GM12864 (cell line): Measurements from ENCODE around the gene DAPK1.

Experiments used
- DNase-seq: peaks from one replicate; pipeline ENCODE4 v3.0.0-alpha.2; 2011; ENCODE audit warnings: low read depth
- H3K4me3 ChIP-seq: 2 replicates; pipeline ENCODE4 v1.5.1; 2011; ENCODE audit warnings: mild to moderate bottlenecking, low read depth, low read length, control low read depth
- TF ChIP-seq, protein P1 (sequence below): IDR thresholded peaks from 2 replicates; pipeline ENCODE4 v1.5.1; 2011; ENCODE audit warnings: low read depth, mild to moderate bottlenecking, moderate library complexity, low read length, control low read depth, inconsistent platforms; ENCODE audit errors: missing control alignments

DAPK1 gene

DNA sequence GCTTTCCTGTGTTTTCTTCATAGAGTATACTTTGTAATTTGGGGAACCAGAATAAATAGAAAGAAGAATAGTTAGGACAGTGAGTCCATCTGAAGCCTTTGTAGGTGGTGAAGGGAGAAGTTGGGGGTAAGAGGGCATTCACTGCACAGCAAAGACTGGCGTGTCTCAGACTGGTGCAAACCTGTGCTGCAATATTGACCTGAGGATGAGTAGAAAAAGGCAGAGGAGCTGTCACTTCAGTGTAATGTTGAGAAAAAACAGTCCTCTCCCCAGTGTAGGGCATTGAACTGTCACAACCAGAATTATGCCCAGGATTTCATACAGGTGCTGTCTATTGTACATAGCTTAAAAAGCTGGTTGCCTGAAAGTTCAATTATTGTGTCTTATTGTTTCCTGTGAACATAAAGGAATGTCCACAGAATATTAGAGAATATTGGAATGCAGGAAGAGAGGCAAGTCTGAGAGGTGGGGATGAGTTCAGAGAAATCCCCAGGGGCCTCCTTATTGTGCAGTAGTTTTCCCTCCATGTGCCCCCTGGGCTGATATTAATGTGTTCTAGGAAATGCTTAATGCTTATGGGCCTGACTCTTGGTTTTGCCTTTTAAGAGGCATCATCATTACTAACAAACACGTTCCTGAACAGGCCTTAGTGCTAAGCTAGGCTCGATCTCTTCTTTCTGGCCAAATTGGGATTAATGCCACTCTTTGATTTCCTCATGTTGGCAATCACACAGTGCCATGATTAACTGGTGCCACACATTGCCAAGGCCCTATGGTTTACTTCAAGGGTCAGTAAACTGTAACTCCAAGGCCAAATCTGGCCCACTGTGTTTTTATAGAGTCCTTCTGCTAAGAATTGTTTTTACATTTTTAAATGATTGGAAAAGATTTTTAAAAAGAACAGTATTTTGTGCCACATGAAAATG, 34.0 kb downstream of the DAPK1 start:
- no peak for DNase-seq
- no peak overlapping the region for H3K4me3 ChIP-seq
- TF ChIP-seq, protein P1, sequence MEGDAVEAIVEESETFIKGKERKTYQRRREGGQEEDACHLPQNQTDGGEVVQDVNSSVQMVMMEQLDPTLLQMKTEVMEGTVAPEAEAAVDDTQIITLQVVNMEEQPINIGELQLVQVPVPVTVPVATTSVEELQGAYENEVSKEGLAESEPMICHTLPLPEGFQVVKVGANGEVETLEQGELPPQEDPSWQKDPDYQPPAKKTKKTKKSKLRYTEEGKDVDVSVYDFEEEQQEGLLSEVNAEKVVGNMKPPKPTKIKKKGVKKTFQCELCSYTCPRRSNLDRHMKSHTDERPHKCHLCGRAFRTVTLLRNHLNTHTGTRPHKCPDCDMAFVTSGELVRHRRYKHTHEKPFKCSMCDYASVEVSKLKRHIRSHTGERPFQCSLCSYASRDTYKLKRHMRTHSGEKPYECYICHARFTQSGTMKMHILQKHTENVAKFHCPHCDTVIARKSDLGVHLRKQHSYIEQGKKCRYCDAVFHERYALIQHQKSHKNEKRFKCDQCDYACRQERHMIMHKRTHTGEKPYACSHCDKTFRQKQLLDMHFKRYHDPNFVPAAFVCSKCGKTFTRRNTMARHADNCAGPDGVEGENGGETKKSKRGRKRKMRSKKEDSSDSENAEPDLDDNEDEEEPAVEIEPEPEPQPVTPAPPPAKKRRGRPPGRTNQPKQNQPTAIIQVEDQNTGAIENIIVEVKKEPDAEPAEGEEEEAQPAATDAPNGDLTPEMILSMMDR: no peak

DNA sequence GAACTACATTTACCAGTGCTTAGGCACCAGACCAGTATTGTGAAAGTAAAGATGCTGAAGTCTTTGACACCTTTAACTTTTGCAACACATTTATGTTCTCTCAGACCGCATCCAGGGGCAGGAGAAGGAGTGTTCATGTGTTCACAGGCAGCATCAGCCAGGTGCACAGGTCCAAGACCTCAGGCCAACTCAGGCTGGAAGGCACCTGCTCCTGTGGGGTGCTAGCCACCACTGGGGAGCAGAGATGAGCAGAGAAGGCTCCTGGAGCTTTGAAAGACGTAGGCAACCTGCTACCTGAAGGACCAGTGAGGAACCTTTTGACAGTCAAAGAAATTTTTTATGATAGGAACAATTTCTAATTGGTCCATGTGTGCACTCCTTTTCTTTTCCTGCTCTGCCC, 35.6 kb downstream of the DAPK1 start:
- H3K4me3 ChIP-seq: no peak overlapping the region
- DNase-seq: no peak
- TF ChIP-seq, protein P1: no peak

DNA sequence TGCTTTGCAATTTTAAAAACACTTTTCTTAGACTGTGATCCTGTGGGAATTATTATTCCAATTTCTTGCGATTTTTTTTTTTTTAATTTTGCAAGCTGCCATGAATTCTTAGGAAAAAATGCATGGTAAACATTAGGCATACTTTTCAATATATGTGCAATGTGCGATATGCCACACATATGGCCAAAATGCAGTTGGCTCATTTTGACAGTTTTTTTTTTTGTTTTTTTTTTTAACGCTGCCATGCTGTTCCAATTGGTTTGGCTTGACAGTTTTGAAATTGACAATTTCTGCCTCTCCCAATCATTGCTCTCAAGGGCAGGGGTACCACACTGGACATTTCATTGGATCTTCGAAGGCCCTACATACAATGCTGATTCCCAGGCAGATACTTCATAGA, 36.4 kb downstream of the DAPK1 start:
- DNase-seq: no peak
- no peak overlapping the region for H3K4me3 ChIP-seq
- TF ChIP-seq, protein P1: no peak

DNA sequence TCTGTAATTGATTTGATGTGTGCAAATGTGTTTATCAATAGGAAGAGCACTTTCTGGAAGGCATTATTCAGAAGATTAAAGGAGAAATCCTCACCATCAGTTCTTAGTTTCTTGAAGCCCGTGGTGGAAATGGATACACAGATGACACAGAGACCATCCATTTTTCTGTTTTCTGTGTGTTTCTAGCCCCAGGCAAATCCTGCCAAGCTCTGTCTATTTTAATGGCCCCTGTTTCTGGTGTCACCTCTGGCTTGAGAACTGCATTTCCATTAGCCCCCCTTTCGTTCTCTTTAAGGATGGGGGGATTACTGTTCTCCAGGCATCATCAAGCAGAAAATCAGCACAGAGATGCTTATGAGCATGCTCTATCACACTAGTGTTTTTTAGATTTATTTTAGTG, 37.3 kb downstream of the DAPK1 start:
- no peak for DNase-seq
- no peak overlapping the region for H3K4me3 ChIP-seq
- TF ChIP-seq, protein P1: no peak

DNA sequence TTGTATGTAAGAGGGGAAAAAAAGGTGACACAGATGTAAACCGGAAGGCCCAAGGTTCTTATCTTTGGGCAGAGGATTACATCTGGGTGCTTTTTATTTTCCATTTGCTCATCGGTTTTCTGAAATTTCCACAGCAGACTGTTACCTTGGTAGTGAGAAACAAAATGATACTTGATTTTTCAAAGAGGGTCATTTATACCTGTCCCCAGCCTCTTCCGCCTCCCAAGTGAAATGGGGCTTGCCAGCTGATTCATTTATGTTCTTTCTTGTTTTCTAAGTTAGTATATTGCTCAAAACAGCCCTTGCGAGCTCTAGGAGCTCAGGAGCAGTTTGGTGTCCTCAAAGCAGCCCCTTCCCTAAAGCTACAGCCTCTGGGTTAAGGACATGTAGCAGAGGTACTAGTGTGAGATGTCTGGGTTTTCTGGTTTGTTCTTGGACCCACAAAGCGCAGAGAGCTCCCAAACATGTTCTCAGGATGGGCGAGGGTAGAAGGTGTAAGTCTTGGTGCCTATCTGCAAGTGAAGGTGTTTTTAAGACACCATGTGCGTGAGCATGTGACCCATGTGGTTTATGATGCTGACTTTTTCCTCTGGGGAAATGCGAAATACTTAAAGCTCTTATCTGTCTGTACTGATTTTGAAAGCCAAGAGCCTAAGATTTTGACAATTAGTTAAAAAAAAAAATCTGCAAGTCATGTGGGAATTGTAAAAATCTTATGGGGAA, 38.3 kb downstream of the DAPK1 start:
- TF ChIP-seq, protein P1: no peak
- no peak overlapping the region; the same call in 1 of the 2 replicates for H3K4me3 ChIP-seq
- peak; percentile 64 for DNase-seq

DNA sequence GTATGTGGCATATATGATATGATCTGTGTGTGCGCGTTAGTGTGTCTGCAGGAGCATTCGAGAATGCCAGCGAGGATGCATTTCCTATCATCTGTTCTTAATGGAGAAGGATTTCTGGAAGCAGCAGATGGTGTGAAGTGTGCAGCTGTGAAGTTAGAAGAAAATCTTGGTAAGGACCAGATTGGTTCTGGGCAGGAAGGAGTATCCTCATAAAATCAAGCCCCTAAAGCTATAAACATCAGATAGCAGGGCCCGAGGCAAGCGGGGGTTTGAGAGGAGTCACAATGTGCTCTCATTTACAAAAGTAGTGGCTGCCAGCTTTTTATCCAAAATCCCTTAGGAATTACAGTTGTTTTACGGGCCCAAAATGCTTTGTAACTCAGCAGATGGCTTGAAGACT, 40.0 kb downstream of the DAPK1 start:
- no peak overlapping the region for H3K4me3 ChIP-seq
- TF ChIP-seq, protein P1: no peak
- DNase-seq: no peak
